K562 (cell line): ENCODE measurements around the gene PDIA5. TPM values are rescaled to one million over a fixed set of nuclear protein-coding genes. Genes with fewer than 3 reads are reported as not detected.
A peak's percentile ranks its signal among the peaks of the same experiment; 100 is the strongest.

Source experiments
- ATAC-seq: fragments of 200-7000 bp; cut with Tn5 transposase; 3 replicates; pipeline ENCODE4 v1.9.1; 2020; ENCODE audit warnings: moderate library complexity
- BruUV-seq: library from RNA; stranded (reverse); fragments of 400-500 nt; replicated peaks from 2 replicates; lab custom pipeline; 2021; lab: Mats Ljungman, UMichigan
- CTCF ChIA-PET: fragments of 300-600 bp; formaldehyde crosslinking; extraction: SDS; loops from one replicate; lab custom pipeline; 2021; ENCODE audit warnings: low intra/inter-chr PET ratio; lab: Yijun Ruan, JAX
- POLR2A ChIA-PET: fragments of 300-600, 350-650 bp; sonication (Branson Sonifier 250); formaldehyde crosslinking; extraction: SDS; loops from one replicate; lab custom pipeline; 2021; ENCODE audit warnings: antibody characterized with exemption, inconsistent platforms; lab: Yijun Ruan, JAX
- DNase-seq, 4 experiments: peaks; one replicate each; pipeline versions ENCODE4 v3.0.0 to v3.0.0-alpha.2; 2011 to 2018; ENCODE audit warnings: low spot score in 3 of 4, mixed read lengths in 3 of 4; ENCODE audit errors: extremely low read depth in 1 of 4
- FAIRE-seq: peaks from 2 replicates; lab custom pipeline; 2011; peaks lifted over from hg19 to GRCh38; lab: Jason Lieb, UNC
- H2AFZ ChIP-seq: 2 replicates; pipeline ENCODE4 v1.6.0; 2011; ENCODE audit warnings: low read depth, low read length, control low read depth, inconsistent platforms
- H3K27ac ChIP-seq: fragments of 200-600 bp; 3 replicates; pipeline ENCODE4 v1.8.0; 2011; ENCODE audit warnings: low read depth, mild to moderate bottlenecking, control low read depth, inconsistent platforms, low read length, moderate library complexity, mixed read lengths; ENCODE audit errors: extremely low read depth
- H3K27me3 ChIP-seq, 2 experiments: fragments of 300-600 bp in 1 of 2; 2 replicates in 1 of 2; 3 replicates in 1 of 2; pipeline versions ENCODE4 v1.6.0 to v1.8.0; 2011; ENCODE audit warnings: inconsistent platforms in 2 of 2, low read length in 2 of 2, mild to moderate bottlenecking in 1 of 2, mixed read lengths in 1 of 2, moderate library complexity in 1 of 2; ENCODE audit not compliant: control insufficient read depth in 2 of 2, insufficient read depth in 2 of 2
- H3K36me3 ChIP-seq: fragments of 300-600 bp; 3 replicates; pipeline ENCODE4 v1.8.0; 2011; ENCODE audit warnings: mild to moderate bottlenecking, low read length, inconsistent platforms; ENCODE audit not compliant: control insufficient read depth, insufficient read depth
- H3K4me1 ChIP-seq, 2 experiments: fragments of 200-600 bp in 1 of 2; replicated peaks in 1 of 2; 2 replicates in 1 of 2; 3 replicates in 1 of 2; pipeline versions ENCODE4 v1.5.1 to v1.8.0; 2011; ENCODE audit warnings: inconsistent platforms in 2 of 2, low read length in 2 of 2, mild to moderate bottlenecking in 1 of 2, mixed read lengths in 1 of 2, moderate library complexity in 1 of 2; ENCODE audit not compliant: control insufficient read depth in 2 of 2, insufficient read depth in 2 of 2
- H3K4me2 ChIP-seq: 2 replicates; pipeline ENCODE4 v1.6.1; 2011; ENCODE audit warnings: low read length, control low read depth, inconsistent platforms, mixed read lengths; ENCODE audit not compliant: insufficient read depth
- H3K4me3 ChIP-seq: fragments of 200-600 bp; sonication (generic), shearing (Covaris generic); 2 replicates; pipeline ENCODE4 v1.5.1; 2016; ENCODE audit warnings: control low read depth, inconsistent platforms
- H3K79me2 ChIP-seq: fragments of 200-600 bp; 3 replicates; pipeline ENCODE4 v1.8.0; 2011; ENCODE audit warnings: low read length, inconsistent platforms; ENCODE audit not compliant: control insufficient read depth, insufficient read depth
- H3K9ac ChIP-seq, 2 experiments: 2 replicates each; pipeline versions ENCODE4 v1.6.0 to v1.6.1; 2011; ENCODE audit warnings: low read depth in 2 of 2, low read length in 2 of 2, control low read depth in 1 of 2, inconsistent platforms in 1 of 2, mild to moderate bottlenecking in 1 of 2, mixed read lengths in 1 of 2; ENCODE audit not compliant: insufficient read depth in 1 of 2
- H3K9me1 ChIP-seq: one replicate; pipeline ENCODE4 v1.6.0; 2011; ENCODE audit warnings: inconsistent platforms, mild to moderate bottlenecking, low read length, moderate library complexity; ENCODE audit not compliant: control insufficient read depth, insufficient read depth
- H3K9me3 ChIP-seq: replicated peaks from 2 replicates; pipeline ENCODE4 v1.5.1; 2011; ENCODE audit warnings: low read depth, low read length, inconsistent platforms; ENCODE audit not compliant: control insufficient read depth, insufficient read depth
- H4K20me1 ChIP-seq: replicated peaks from 2 replicates; pipeline ENCODE4 v1.6.1; 2011; ENCODE audit warnings: low read length, inconsistent platforms, mixed read lengths; ENCODE audit not compliant: control insufficient read depth, insufficient read depth
- CBFA2T3 ChIP-seq: fragments of 450-650 bp; IDR thresholded peaks from 2 replicates; pipeline ENCODE4 v1.6.1; 2017
- MEIS2 ChIP-seq: fragments of 450-650 bp; IDR thresholded peaks from 2 replicates; pipeline ENCODE4 v1.6.1; 2014; ENCODE audit warnings: mild to moderate bottlenecking; ENCODE audit not compliant: partially characterized antibody
- TCF3 ChIP-seq: sonication (generic); formaldehyde crosslinking; IDR thresholded peaks from 2 replicates; pipeline ENCODE4 v1.4.0; 2020; ENCODE audit warnings: mild to moderate bottlenecking, missing genetic modification reagents
- U2AF1 ChIP-seq: fragments of 200-400 bp; formaldehyde crosslinking; optimal IDR thresholded peaks from 2 replicates; pipeline ENCODE3; 2017; ENCODE audit warnings: mild to moderate bottlenecking, low read depth, low read length, moderate library complexity
- ZBTB17 ChIP-seq: fragments of 450-650 bp; formaldehyde crosslinking; IDR thresholded peaks from 2 replicates; pipeline ENCODE4 v1.4.0; 2020; ENCODE audit warnings: mild to moderate bottlenecking
- WGBS: fragments of 100-300 bp; shearing (Covaris generic); methylation state at CpG from one replicate; pipeline ENCODE4 v1.1.6; 2016; ENCODE audit warnings: low coverage, mixed read lengths; ENCODE audit not compliant: insufficient coverage; ENCODE audit errors: missing lambda C conversion rate; 5-methylcytosine and 5-hydroxymethylcytosine counted together
- in situ Hi-C: fragments of 300-500 bp; cut with MboI; formaldehyde crosslinking; loops from 4 replicates; pipeline ENCODE4 v1.15.0; 2018; ENCODE audit warnings: inconsistent platforms, mixed read lengths
- intact Hi-C: fragments of 100-400 bp; cut with micrococcal nuclease; formaldehyde crosslinking; loops from 2 replicates; pipeline ENCODE4 v1.14.2; 2022
- polyA plus RNA-seq, 8 experiments: library from polyadenylated mRNA; depleted of rRNA in 4 of 8; stranded (reverse) in 5 of 8; unstranded in 3 of 8; fragments of >200 nt; fragmentation: Nextera tagmentation in 2 of 8; fragmentation: Illumina TruSeq in 1 of 8; extraction: Ambion mirVana in 2 of 8; extraction: Trizol in 1 of 8; gene quantifications; 2 replicates each; pipeline versions ENCODE4 v1.2.1 to v1.2.3, GENCODE V29; 2011 to 2014; ENCODE audit warnings: inconsistent platforms in 1 of 8, missing spikeins in 1 of 8
- total RNA-seq, 7 experiments: library from RNA; depleted of rRNA in 6 of 7; stranded (reverse); fragments of >200 nt in 6 of 7; fragmentation: Illumina TruSeq in 2 of 7; extraction: Trizol in 2 of 7; gene quantifications; 2 replicates each; pipeline versions ENCODE4 v1.2.1 to v1.2.3, GENCODE V29; 2011 to 2021; ENCODE audit warnings: low replicate concordance in 1 of 7

The PDIA5 gene
- total and polyA plus RNA-seq, 9 of the 15 experiments (the other 6 are each of a cell fraction or from before 2014, with no cell fraction given): 3.4 to 31.8 (median 19.6) TPM

DNA sequence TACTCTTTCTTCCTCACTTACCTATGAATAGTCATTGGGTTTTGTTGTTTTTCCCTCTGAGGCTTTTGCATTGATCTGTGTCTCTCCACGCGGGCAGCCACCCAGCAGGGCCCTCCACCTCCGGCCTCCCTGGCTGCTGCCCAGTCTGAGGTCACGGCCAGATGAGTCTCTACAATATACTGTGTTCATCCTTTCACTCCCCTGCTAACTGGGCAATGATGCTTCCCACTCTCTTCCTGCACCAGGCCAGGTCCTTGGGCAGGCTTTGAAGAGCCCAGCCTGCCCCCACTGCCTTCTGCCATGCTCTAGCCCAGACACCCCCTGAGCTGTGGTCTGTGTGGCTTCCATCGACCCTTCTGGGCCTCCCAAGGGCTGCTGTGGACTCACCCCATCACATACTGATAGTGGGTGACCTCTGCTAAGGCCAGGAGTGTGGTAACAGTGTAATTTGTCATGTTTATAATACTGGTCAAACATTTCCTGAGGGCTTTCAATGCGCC, 18.0 kb downstream of the PDIA5 start:
- 14% methylated on average over 2 of the region's 6 CpGs for WGBS
- peaks cover 24% of the 10 kb centered on the region for H4K20me1 ChIP-seq
- ATAC-seq: peak; percentile 30
- POLR2A ChIA-PET: interaction anchor here (0.6 to 1.4 kb wide), 3 partner anchors 13 to 43 kb away, joined by 3 to 7 read pairs (median 3); partner anchors contain the start of gene PDIA5
- H3K36me3 ChIP-seq: peaks cover 17% of the 10 kb centered on the region; the same call in 1 of the 3 replicates
- CTCF ChIA-PET: interaction anchor here (0.7 kb wide), 1 partner anchor 214 kb away, joined by 3 read pairs; no protein-coding TSS in a partner anchor
- H3K4me2 ChIP-seq: peak overlapping the region; percentile 43; the same call in 1 of the 2 replicates
- no TSS peak for BruUV-seq
- H3K27me3 ChIP-seq: no peaks in the 10 kb centered on the region
- H3K9ac ChIP-seq: peak overlapping the region in 1 of 2 experiments; percentile 69; a peak in 2 of 4 replicates
- no peak overlapping the region for H3K4me3 ChIP-seq
- no peak overlapping the region for H2AFZ ChIP-seq
- 0 out of 3 replicates have a peak overlapping the region, but pooled peaks have one; percentile 10 for H3K27ac ChIP-seq
- TF ChIP-seq TCF3 (0 out of 2 replicates have a peak, but pooled peaks have one; percentile 15), ZBTB17 (CRISPR knock-in tag) (no peak), MEIS2 (peak; percentile 36), CBFA2T3 (0 out of 2 replicates have a peak, but pooled peaks have one; percentile 13), U2AF1 (no peak)
- TF ChIP-seq, all 486 proteins: peak for 3
- intact Hi-C loops: no loop called here
- in situ Hi-C loops: no loop called here
- no peaks in the 10 kb centered on the region for H3K9me3 ChIP-seq
- no peaks in the 10 kb centered on the region for H3K9me1 ChIP-seq
- DNase-seq: no peak
- H3K79me2 ChIP-seq: peaks cover 88% of the 10 kb centered on the region
- FAIRE-seq: peak; percentile 32
- H3K4me1 ChIP-seq: peaks cover 36 to 65% of the 10 kb centered on the region in 2 experiments
